Gastrocnemius medialis (tissue), 4 donors: Measurements from ENCODE around the gene APBA2. TPM values are rescaled to one million over a fixed set of nuclear protein-coding genes. Genes with fewer than 3 reads are reported as not detected.

Experiments used
- ATAC-seq, 2 donors: fragments of 150-250 bp; one replicate each; pipeline ENCODE4 v1.9.1; 2016
- DNase-seq, 2 donors: peaks; one replicate each; pipeline ENCODE4 v3.0.0-alpha.2; 2019
- H3K27ac ChIP-seq, 4 donors: fragments of 200-600 bp; sonication (generic); 1 replicate in 1 of 4; 2 replicates in 3 of 4; pipeline ENCODE4 v1.5.1; 2016 to 2018; ENCODE audit warnings: mild to moderate bottlenecking in 2 of 4, moderate library complexity in 1 of 4
- H3K27me3 ChIP-seq, 3 donors: fragments of 200-600 bp; sonication (generic) in 2 of 3; 1 replicate in 1 of 3; 2 replicates in 2 of 3; pipeline versions ENCODE4 v1.5.1 to v1.6.0; 2016 to 2019; ENCODE audit warnings: mild to moderate bottlenecking in 1 of 3, moderate library complexity in 1 of 3
- H3K36me3 ChIP-seq, 2 donors: fragments of 200-600 bp; sonication (generic) in 1 of 2; one replicate each; pipeline ENCODE4 v1.5.1; 2017 to 2018
- H3K4me1 ChIP-seq, 2 donors: fragments of 200-600 bp; sonication (generic) in 1 of 2; one replicate each; pipeline ENCODE4 v1.5.1; 2016 to 2017; ENCODE audit warnings: mild to moderate bottlenecking in 2 of 2
- H3K4me3 ChIP-seq, 4 donors: fragments of 200-600 bp; sonication (generic) in 3 of 4; 1 replicate in 1 of 4; 2 replicates in 3 of 4; pipeline ENCODE4 v1.5.1; 2016 to 2019; ENCODE audit warnings: mild to moderate bottlenecking in 2 of 4
- H3K9me3 ChIP-seq, 3 donors: fragments of 200-600 bp; sonication (generic) in 2 of 3; 1 replicate in 1 of 3; 2 replicates in 2 of 3; pipeline ENCODE4 v1.5.1; 2016 to 2019
- CTCF ChIP-seq, 5 experiments: fragments of 450-650 bp in 3 of 5; fragments of 200-600 bp in 2 of 5; sonication (generic) in 2 of 5; IDR thresholded peaks in 4 of 5; conservative IDR thresholded peaks in 1 of 5; 1 replicate in 4 of 5; 2 replicates in 1 of 5; pipeline ENCODE4 v1.5.1; 2016 to 2019; ENCODE audit warnings: antibody characterized with exemption in 5 of 5, mild to moderate bottlenecking in 3 of 5, moderate library complexity in 3 of 5
- POLR2A ChIP-seq, 2 donors: fragments of 450-650 bp; IDR thresholded peaks; one replicate each; pipeline ENCODE4 v1.6.1; 2017; ENCODE audit warnings: antibody characterized with exemption in 2 of 2, mild to moderate bottlenecking in 2 of 2, moderate library complexity in 2 of 2
- in situ Hi-C, 4 donors: fragments of 200-750 bp; cut with MboI; loops; one replicate each; pipeline versions ENCODE4 v1.15.0 to v1.8.0; 2017; ENCODE audit warnings: low sequenced_read_pairs in 4 of 4
- intact Hi-C: fragments of 100-400 bp; cut with DNase I; formaldehyde crosslinking; loops from one replicate; pipeline ENCODE4 v1.15.1; 2023; ENCODE audit warnings: low total_unique reads
- total RNA-seq, 4 donors: library from RNA; depleted of rRNA; stranded (reverse); fragments of >200 nt; gene quantifications; one replicate each; pipeline versions ENCODE4 v1.1.0 to v1.2.3, GENCODE V29; 2016

The APBA2 gene
- total RNA-seq, 4 donors from 2014 or later, result 0.19 to 0.31 TPM; not detected in 2

- Histone ChIP-seq H3K36me3 (no peaks in the 10 kb centered on the region), H3K27me3 (no peaks in the 10 kb centered on the region), H3K27ac (no peak overlapping the region), H3K4me1 (no peaks in the 10 kb centered on the region), H3K4me3 (no peak overlapping the region), H3K9me3 (no peaks in the 10 kb centered on the region)
- intact Hi-C loops, result no loop called here
- TF ChIP-seq CTCF (IDR thresholded peaks at IDR 0.05 in 4 of 5, conservative IDR thresholded peaks at IDR 0.05 in 1 of 5) (no peak), POLR2A (IDR thresholded peaks at IDR 0.05) (no peak)
- in situ Hi-C loops, result no loop called here
- no peak for ATAC-seq
- no peak for DNase-seq
Measured at GRCh38 chr15:28979208-28979841, 93.6 kb downstream of the APBA2 start.

- DNase-seq (no peak), ATAC-seq (no peak)
- Histone ChIP-seq H3K36me3 (no peaks in the 10 kb centered on the region), H3K4me3 (no peak overlapping the region), H3K27me3 (no peaks in the 10 kb centered on the region), H3K27ac (no peak overlapping the region), H3K9me3 (no peaks in the 10 kb centered on the region), H3K4me1 (no peaks in the 10 kb centered on the region)
- in situ Hi-C loops, result no loop called here
- intact Hi-C loops, result no loop called here
- TF ChIP-seq POLR2A (IDR thresholded peaks at IDR 0.05) (no peak), CTCF (IDR thresholded peaks at IDR 0.05 in 4 of 5, conservative IDR thresholded peaks at IDR 0.05 in 1 of 5) (no peak)
Measured at GRCh38 chr15:28980709-28981350, 95.1 kb downstream of the APBA2 start.

GRCh38 chr15:28981351-28981720, 95.6 kb downstream of the APBA2 start:
- ATAC-seq (no peak), DNase-seq (no peak)
- no peaks in the 10 kb centered on the region for H3K36me3 ChIP-seq
- H3K9me3 ChIP-seq, result no peaks in the 10 kb centered on the region
- H3K4me1 ChIP-seq, result no peaks in the 10 kb centered on the region
- no peak overlapping the region for H3K27ac ChIP-seq
- TF ChIP-seq POLR2A (IDR thresholded peaks at IDR 0.05), result no peak
- TF ChIP-seq CTCF (IDR thresholded peaks at IDR 0.05 in 4 of 5, conservative IDR thresholded peaks at IDR 0.05 in 1 of 5), result no peak
- intact Hi-C loops (no loop called here), in situ Hi-C loops (no loop called here)
- H3K4me3 ChIP-seq, result no peak overlapping the region
- H3K27me3 ChIP-seq, result no peaks in the 10 kb centered on the region

GRCh38 chr15:28981921-28982320, 96.1 kb downstream of the APBA2 start:
- H3K27me3 ChIP-seq, result no peaks in the 10 kb centered on the region
- in situ Hi-C loops (no loop called here), intact Hi-C loops (no loop called here)
- H3K9me3 ChIP-seq, result no peaks in the 10 kb centered on the region
- ATAC-seq (no peak), DNase-seq (no peak)
- no peak overlapping the region for H3K4me3 ChIP-seq
- TF ChIP-seq CTCF (IDR thresholded peaks at IDR 0.05 in 4 of 5, conservative IDR thresholded peaks at IDR 0.05 in 1 of 5), result no peak
- TF ChIP-seq POLR2A (IDR thresholded peaks at IDR 0.05), result no peak
- H3K36me3 ChIP-seq, result no peaks in the 10 kb centered on the region
- no peak overlapping the region for H3K27ac ChIP-seq
- H3K4me1 ChIP-seq, result no peaks in the 10 kb centered on the region
